GM12892 (cell line): ENCODE results near the gene RPL13A.

Experiments
- DNase-seq: peaks from one replicate; pipeline ENCODE4 v3.0.0; 2011; ENCODE audit not compliant: insufficient read length
- FAIRE-seq: peaks from 2 replicates; lab custom pipeline; 2011; peaks lifted over from hg19 to GRCh38; lab: Jason Lieb, UNC
- POLR2A ChIP-seq: IDR thresholded peaks from 2 replicates; pipeline ENCODE4 v1.6.1; 2011; ENCODE audit warnings: low read depth, low read length, control low read depth
- POLR2AphosphoS5 ChIP-seq: IDR thresholded peaks from 2 replicates; pipeline ENCODE4 v1.6.1; 2011; ENCODE audit warnings: low read depth, low read length, control low read depth
- TAF1 ChIP-seq: IDR thresholded peaks from 2 replicates; pipeline ENCODE4 v1.6.1; 2011; ENCODE audit warnings: low read depth, mild to moderate bottlenecking, control low read depth, low read length, borderline replicate concordance

Gene RPL13A

GRCh38 chr19:49524812-49525455, 37.5 kb downstream of the RPL13A start:
- FAIRE-seq (no peak), DNase-seq (no peak)
- TF ChIP-seq POLR2A: no peak
- TF ChIP-seq TAF1: no peak

DNA sequence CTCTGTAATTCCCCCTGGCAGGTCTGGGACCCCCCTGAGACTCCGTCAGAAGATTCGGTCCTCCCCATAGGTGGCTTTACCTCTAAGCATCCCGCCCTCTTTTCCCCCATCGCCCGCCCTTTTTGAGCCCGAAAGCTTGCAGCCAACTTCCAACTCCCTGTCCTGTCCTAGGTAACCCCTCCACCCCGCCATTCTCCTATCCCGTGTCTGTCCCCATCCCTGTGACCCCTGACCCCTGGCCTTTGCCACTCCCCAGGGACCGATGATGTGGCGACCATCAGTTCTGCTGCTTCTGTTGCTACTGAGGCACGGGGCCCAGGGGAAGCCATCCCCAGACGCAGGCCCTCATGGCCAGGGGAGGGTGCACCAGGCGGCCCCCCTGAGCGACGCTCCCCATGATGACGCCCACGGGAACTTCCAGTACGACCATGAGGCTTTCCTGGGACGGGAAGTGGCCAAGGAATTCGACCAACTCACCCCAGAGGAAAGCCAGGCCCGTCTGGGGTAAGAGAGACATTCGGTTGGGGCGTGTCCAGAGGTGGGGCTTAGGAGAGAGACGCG, 40.9 kb downstream of the RPL13A start:
- DNase-seq (no peak), FAIRE-seq (no peak)
- no peak for TF ChIP-seq POLR2AphosphoS5
- no peak for TF ChIP-seq POLR2A
- TF ChIP-seq TAF1: no peak

DNA sequence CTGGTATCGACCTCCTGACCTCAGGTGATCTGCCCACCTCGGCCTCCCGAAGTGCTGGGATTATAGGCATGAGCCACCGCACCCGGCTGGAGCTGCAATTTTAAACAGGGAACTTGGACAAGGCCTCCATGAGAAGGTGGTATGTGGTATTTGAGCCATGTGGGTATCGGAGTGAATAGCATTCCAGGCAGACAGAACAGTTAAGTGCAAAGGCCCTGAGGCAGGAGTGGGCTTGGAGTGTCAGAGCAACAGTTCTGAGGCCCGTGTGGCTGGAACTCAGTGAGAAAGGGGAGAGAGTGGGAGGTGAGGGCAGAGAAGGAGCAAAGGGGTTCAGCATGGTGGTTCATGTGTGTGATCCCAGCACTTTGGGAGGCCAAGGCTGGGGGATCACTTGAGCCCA, 43.3 kb downstream of the RPL13A start:
- DNase-seq: no peak
- no peak for FAIRE-seq
- no peak for TF ChIP-seq TAF1
- no peak for TF ChIP-seq POLR2AphosphoS5
- TF ChIP-seq POLR2A: no peak

- TF ChIP-seq POLR2A: no peak
- no peak for TF ChIP-seq TAF1
- no peak for TF ChIP-seq POLR2AphosphoS5
- FAIRE-seq (peak; percentile 91), DNase-seq (peak; percentile 69)
Observed at GRCh38 chr19:49533551-49534488, 46.4 kb downstream of the RPL13A start.

DNA sequence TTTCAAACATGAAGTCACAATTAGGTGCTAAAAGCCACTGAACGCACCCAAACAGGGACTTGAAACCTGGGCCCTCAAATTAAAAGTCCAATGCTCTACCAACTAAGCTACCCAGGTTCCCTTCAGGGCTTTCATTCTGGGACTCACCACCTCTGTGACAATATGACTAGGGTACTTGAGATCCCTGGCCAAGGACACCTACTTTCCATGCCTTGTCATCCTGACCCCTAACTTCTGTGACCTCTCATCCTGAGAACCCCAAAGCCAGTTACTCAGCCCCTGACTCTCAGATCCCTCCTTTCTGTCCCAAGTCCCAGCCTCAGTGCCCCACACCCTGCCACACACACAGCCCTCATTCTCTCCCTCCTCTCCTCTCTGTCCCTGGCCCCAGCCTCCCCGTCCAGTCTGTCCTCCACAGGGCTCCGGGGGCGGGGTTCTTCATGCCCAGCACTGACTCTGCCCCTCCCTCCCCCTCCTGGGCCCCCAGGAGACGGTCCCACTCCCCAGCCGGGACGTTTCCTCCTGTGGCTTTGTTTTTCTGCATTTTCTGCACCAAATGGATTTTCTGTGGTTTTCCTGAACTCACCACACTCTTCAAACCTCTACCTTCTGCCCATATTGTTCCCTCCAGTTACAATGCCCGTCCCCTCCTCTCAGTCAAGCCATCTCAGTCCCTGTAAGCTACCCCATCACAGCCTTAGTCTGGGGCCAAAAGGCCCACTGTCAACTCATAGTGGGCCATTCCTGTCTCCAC, 47.4 kb downstream of the RPL13A start:
- no peak for FAIRE-seq
- no peak for DNase-seq
- TF ChIP-seq POLR2AphosphoS5: no peak
- no peak for TF ChIP-seq POLR2A
- TF ChIP-seq TAF1: no peak

- TF ChIP-seq TAF1 (no peak), POLR2A (no peak), POLR2AphosphoS5 (no peak)
- DNase-seq: no peak
- no peak for FAIRE-seq
Observed at GRCh38 chr19:49536921-49537462, 49.6 kb downstream of the RPL13A start.

DNA sequence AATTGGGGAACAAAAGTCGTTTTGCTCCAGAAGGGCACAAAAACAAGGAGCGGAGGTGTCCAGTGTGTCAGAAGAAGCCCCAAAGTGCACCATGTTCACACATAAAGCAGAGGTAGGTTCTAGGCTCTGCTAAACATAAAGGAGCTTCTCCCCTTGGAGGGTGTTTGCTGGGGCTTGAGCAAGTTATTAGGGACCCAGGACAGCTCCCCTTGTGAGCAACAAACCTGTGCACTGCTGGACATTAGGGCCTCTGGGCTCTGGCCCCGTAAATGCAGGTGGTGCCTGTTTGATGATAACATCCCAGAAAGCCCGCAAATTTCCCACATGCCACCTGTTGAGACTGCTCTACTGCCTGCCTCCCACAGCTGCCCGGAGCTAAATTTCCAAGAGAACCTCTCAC, 51.2 kb downstream of the RPL13A start:
- DNase-seq (no peak), FAIRE-seq (no peak)
- TF ChIP-seq TAF1 (no peak), POLR2A (no peak), POLR2AphosphoS5 (no peak)

GRCh38 chr19:49539192-49539952, 52.0 kb downstream of the RPL13A start:
- FAIRE-seq (no peak), DNase-seq (no peak)
- TF ChIP-seq POLR2A (no peak), TAF1 (no peak), POLR2AphosphoS5 (no peak)
